ENCODE data around the gene CDR2L. TPM values are rescaled to one million over a fixed set of nuclear protein-coding genes. Genes with fewer than 3 reads are reported as not detected.

Gene CDR2L
- 72.0 to 93.7 TPM (median 89.5 TPM) in 5 replicates for total RNA-seq (2022; extraction: Qiagen RNA extraction)

DNA sequence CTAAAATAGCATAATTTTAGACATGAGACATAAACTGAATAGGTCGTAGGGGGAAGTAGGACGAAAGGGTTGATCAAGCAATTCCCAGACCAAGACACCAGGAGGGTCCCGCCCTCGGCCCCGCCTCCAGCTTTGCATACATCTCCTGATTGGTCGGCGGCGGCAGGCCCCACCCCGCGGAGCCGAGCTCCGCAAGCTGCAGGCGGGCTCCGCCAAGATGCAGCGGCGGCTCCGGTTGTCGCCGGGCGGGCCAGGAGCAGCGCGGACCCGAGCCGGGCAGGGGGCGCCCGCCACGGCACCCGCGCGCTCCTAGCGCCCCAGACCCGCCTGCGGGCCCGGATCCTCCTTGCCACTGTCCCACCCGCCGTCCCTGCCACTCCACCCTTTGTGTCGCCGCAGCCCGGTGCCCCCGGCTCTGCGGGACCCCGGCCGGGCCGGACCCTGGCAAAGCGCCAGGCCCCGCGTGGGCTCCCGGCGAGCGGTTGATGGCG is at the start of gene CDR2L:
Gene CDR2L (plus strand): TSS at position 215 of the 491 bp plus-strand sequence. CDS start 412 bp downstream, outside the sequence.

DNA sequence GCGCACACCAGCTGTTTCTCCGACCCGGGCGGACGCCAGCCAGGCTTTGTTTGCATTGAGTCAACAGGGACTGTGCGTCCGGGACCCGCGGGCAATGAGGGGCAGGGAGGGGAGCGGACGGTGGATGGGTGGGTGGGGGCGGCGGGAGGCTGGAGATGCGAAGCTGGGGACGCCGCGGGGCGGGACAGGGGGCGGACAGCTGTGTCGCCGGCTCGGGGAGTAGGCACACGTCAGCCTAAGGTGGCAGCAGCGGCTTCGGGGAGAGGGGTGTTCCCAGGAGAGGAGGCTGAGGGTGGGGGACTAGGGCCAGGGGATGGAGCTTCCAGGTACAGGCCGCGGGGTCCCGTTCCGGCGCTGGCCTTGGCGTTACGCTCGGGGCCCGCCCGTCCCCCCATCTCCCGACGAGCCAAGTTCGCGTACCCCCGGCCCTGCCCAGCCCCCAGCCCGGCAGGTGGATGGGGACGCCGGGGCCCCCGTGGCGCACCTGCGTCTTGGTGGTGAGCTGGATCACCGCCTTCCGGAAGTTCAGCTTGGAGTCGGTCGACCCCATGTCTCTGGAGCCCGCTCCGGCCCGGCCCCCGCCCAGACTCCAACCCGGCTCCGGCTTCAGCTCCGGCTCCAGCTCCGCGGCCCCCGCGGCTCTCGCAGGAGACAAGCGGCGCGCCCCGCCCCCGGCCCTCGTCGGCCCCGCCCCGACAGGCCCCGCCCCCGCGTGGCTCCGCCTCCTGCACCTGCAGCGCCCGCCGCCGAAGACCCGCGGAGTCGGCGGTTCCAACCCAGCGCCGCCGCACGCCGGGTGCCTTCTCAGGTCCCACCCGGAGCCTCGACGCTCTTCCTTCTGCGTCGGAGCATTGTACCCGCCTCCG is 15.1 kb upstream of the CDR2L start, which contains the start of gene HID1:
Gene HID1 (minus strand): TSS at position 653 of the 866 bp plus-strand sequence. CDS start 103 bp downstream, at position 550.

DNA sequence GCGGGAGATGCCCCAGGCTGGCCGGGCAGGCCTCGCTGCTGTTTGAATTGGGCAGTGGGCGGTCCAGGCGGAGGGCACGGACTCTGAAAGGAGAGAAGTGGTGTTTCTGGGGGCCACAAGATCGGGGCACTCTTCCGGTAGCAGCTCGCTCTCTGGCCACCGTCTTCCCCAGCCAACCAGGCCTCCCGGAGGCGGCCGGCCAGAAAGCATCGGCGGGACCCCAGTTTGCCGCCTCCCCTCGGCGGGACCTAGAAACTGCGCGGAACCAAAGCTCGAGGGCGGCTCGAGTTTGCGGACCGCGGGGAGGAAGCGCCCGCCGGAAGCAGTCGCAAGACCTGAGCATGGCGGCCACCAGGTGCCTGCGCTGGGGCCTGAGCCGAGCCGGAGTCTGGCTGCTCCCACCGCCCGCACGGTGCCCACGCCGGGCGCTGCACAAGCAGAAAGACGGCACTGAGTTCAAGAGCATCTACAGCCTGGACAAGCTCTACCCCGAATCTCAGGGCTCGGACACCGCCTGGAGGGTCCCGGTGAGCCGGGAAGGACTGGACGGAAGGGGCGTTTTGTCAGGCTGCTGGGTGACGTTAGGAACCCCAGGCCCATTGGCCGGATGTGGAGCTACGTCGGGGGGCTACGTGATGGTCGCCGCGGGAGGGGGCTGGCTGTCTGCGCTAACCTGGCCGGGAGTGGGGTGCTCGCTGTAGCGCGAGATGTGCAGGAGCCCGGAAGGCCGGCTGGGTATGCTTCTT is 25.1 kb downstream of the CDR2L start, which contains the start of gene MRPL58:
Gene MRPL58 (plus strand): TSS at position 325 of the 746 bp plus-strand sequence. CDS start 17 bp downstream, at position 342.

DNA sequence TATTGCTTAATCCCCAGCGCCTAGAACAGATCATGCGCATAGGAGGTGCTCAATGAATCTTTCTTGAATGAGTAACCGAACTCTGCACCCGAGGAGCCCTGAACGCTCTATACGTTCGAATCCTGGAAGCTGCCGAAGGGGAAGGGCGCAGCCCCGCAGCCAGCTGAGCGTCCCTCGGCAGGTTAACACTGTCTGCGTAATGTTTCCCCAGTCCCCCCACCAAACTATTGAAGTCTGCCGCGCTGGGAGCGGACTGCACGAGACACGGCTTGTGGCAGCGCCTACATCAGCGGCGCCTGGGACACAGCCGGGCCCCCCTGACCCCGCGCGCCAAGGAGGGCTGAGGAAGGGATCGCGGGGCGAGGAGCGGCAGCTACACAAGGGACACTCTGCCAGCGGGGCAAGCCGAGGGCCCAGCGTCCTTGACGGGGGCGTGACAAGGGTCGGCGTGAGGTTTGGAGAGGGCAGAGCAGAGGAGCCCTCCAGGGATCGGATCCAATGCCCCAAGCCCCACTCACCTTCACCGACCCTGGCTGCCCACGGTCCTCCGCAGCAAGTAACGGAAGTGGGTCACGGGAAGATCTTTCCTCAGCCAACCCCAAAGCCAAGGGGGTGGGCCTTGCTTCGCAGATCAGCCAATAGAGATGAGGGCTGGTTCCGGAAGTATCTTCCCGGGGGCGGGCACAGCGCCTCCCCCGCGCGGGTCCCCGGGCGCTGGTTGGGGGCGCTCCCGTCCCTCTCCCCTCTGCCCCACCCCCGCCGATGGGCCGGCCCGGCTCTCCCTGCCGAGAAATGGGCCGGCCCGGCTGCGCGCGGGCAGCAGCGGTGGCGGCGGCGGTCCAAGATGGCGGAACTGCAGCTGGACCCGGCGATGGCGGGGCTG is 59.2 kb downstream of the CDR2L start, which contains the start of the genes ATP5PD and KCTD2:
Gene ATP5PD (minus strand): TSS at position 563 of the 883 bp plus-strand sequence. CDS start 4,319 bp downstream, outside the sequence.
Gene KCTD2 (plus strand): TSS at position 819 of the 883 bp plus-strand sequence. CDS start 26 bp downstream, at position 845.

Other genes starting within 250 kb of the CDR2L start
- 35.6 to 44.7 TPM (median 41.4 TPM) in 5 replicates for gene NHERF1, start 239.0 kb upstream of the CDR2L start, total RNA-seq (2022; extraction: Qiagen RNA extraction)
- gene NAT9, start 211.3 kb upstream of the CDR2L start, total RNA-seq (2022; extraction: Qiagen RNA extraction): 48.3 to 56.2 TPM (median 54.1 TPM) in 5 replicates
- 0.11 to 0.43 TPM (median 0.23 TPM) in 5 replicates for gene GRIN2C, start 127.7 kb upstream of the CDR2L start, total RNA-seq (2022; extraction: Qiagen RNA extraction)
- 51.5 to 73.4 TPM (median 61.4 TPM) in 5 replicates for gene FDXR, start 114.6 kb upstream of the CDR2L start, total RNA-seq (2022; extraction: Qiagen RNA extraction)
- gene FADS6, start 94.0 kb upstream of the CDR2L start, total RNA-seq (2022; extraction: Qiagen RNA extraction): not detected in 5 replicates
- 0.06 to 0.13 TPM (median 0.11 TPM) in 5 replicates for gene USH1G, start 64.4 kb upstream of the CDR2L start, total RNA-seq (2022; extraction: Qiagen RNA extraction)
- gene OTOP2, start 63.4 kb upstream of the CDR2L start, total RNA-seq (2022; extraction: Qiagen RNA extraction): 0.05 to 0.06 TPM in 2 of 5 replicates, not detected in the others
- not detected in 5 replicates for gene OTOP3, start 51.7 kb upstream of the CDR2L start, total RNA-seq (2022; extraction: Qiagen RNA extraction)
- 13.2 to 20.3 TPM (median 19.5 TPM) in 5 replicates for gene HID1, start 14.9 kb upstream of the CDR2L start, total RNA-seq (2022; extraction: Qiagen RNA extraction)
- gene MRPL58, start 25.0 kb downstream of the CDR2L start, total RNA-seq (2022; extraction: Qiagen RNA extraction): 69.5 to 86.3 TPM (median 76.3 TPM) in 5 replicates
- 481 to 554 TPM (median 491 TPM) in 5 replicates for gene ATP5PD, start 59.3 kb downstream of the CDR2L start, total RNA-seq (2022; extraction: Qiagen RNA extraction)
- 30.4 to 32.3 TPM (median 30.9 TPM) in 5 replicates for gene KCTD2, start 59.6 kb downstream of the CDR2L start, total RNA-seq (2022; extraction: Qiagen RNA extraction)
- gene SLC16A5, start 100.3 kb downstream of the CDR2L start, total RNA-seq (2022; extraction: Qiagen RNA extraction): 23.0 to 32.9 TPM (median 30.2 TPM) in 5 replicates
- 16.2 to 20.4 TPM (median 17.2 TPM) in 5 replicates for gene ARMC7, start 122.3 kb downstream of the CDR2L start, total RNA-seq (2022; extraction: Qiagen RNA extraction)
- 80.5 to 130 TPM (median 129 TPM) in 5 replicates for gene NT5C, start 144.1 kb downstream of the CDR2L start, total RNA-seq (2022; extraction: Qiagen RNA extraction)
- gene JPT1, start 166.9 kb downstream of the CDR2L start, total RNA-seq (2022; extraction: Qiagen RNA extraction): 717 to 784 TPM (median 726 TPM) in 5 replicates
- 311 to 373 TPM (median 352 TPM) in 5 replicates for gene SUMO2, start 195.3 kb downstream of the CDR2L start, total RNA-seq (2022; extraction: Qiagen RNA extraction)
- 90.5 to 105 TPM (median 96.6 TPM) in 5 replicates for gene NUP85, start 218.0 kb downstream of the CDR2L start, total RNA-seq (2022; extraction: Qiagen RNA extraction)